H9 (cell line): Measurements from ENCODE around the gene CHCHD1. TPM values are rescaled to one million over a fixed set of nuclear protein-coding genes. Genes with fewer than 3 reads are reported as not detected.

Source experiments
- DNase-seq: peaks from one replicate; pipeline ENCODE4 v3.0.0-alpha.2; 2017
- H2AFZ ChIP-seq: one replicate; pipeline ENCODE4 v1.6.1; 2013; ENCODE audit warnings: mild to moderate bottlenecking, low read length, control low read depth, moderate library complexity
- H2AK5ac ChIP-seq: 2 replicates; pipeline ENCODE4 v1.6.1; 2013; ENCODE audit warnings: low read length, control low read depth, mixed read lengths; ENCODE audit not compliant: insufficient read length
- H2BK120ac ChIP-seq: one replicate; pipeline ENCODE4 v1.6.1; 2013; ENCODE audit warnings: low read depth, mild to moderate bottlenecking, low read length, control low read depth, inconsistent platforms; ENCODE audit not compliant: poor library complexity, severe bottlenecking
- H2BK12ac ChIP-seq: 2 replicates; pipeline ENCODE4 v1.6.1; 2013; ENCODE audit warnings: low read length, control low read depth, mixed read lengths, low read depth; ENCODE audit not compliant: insufficient read length
- H2BK15ac ChIP-seq: 2 replicates; pipeline ENCODE4 v1.6.1; 2013; ENCODE audit warnings: low read depth, low read length, control low read depth
- H2BK20ac ChIP-seq: one replicate; pipeline ENCODE4 v1.6.1; 2013; ENCODE audit warnings: low read depth, mild to moderate bottlenecking, low read length, control low read depth, inconsistent platforms; ENCODE audit not compliant: poor library complexity, severe bottlenecking
- H2BK5ac ChIP-seq: 2 replicates; pipeline ENCODE4 v1.6.1; 2013; ENCODE audit warnings: low read length, control low read depth, mixed read lengths; ENCODE audit not compliant: insufficient read length
- H3K14ac ChIP-seq: 2 replicates; pipeline ENCODE4 v1.6.1; 2013; ENCODE audit warnings: low read length, control low read depth; ENCODE audit not compliant: insufficient read depth
- H3K18ac ChIP-seq: 2 replicates; pipeline ENCODE4 v1.6.1; 2013; ENCODE audit warnings: low read depth, mild to moderate bottlenecking, mixed read lengths, low read length, control low read depth; ENCODE audit not compliant: insufficient read length
- H3K23ac ChIP-seq: 2 replicates; pipeline ENCODE4 v1.6.1; 2013; ENCODE audit warnings: low read length, control low read depth, mixed read lengths, low read depth; ENCODE audit not compliant: insufficient read length
- H3K23me2 ChIP-seq: 2 replicates; pipeline ENCODE4 v1.6.1; 2013; ENCODE audit warnings: low read depth, mild to moderate bottlenecking, mixed read lengths, low read length, control low read depth; ENCODE audit not compliant: insufficient read length, poor library complexity, severe bottlenecking
- H3K27ac ChIP-seq: 2 replicates; pipeline ENCODE4 v1.5.1; 2013; ENCODE audit warnings: low read length, control low read depth, mixed read lengths, low read depth; ENCODE audit not compliant: insufficient read length
- H3K27me3 ChIP-seq: 2 replicates; pipeline ENCODE4 v1.6.1; 2013; ENCODE audit warnings: low read length, control low read depth, inconsistent platforms; ENCODE audit not compliant: insufficient read depth
- H3K4ac ChIP-seq: 2 replicates; pipeline ENCODE4 v1.6.1; 2013; ENCODE audit warnings: low read depth, mild to moderate bottlenecking, control low read depth, inconsistent platforms, low read length, moderate library complexity
- H3K4me1 ChIP-seq: 2 replicates; pipeline ENCODE4 v1.6.1; 2013; ENCODE audit warnings: low read length, control low read depth, inconsistent platforms; ENCODE audit not compliant: insufficient read depth
- H3K4me2 ChIP-seq: 2 replicates; pipeline ENCODE4 v1.6.1; 2013; ENCODE audit warnings: low read length, control low read depth, mixed read lengths; ENCODE audit not compliant: insufficient read length, insufficient read depth
- H3K56ac ChIP-seq: 2 replicates; pipeline ENCODE4 v1.6.1; 2013; ENCODE audit warnings: low read depth, mild to moderate bottlenecking, mixed read lengths, low read length, control low read depth; ENCODE audit not compliant: insufficient read length
- H3K79me1 ChIP-seq: 2 replicates; pipeline ENCODE4 v1.6.1; 2013; ENCODE audit warnings: low read depth, mild to moderate bottlenecking, moderate library complexity, low read length, control low read depth, inconsistent platforms; ENCODE audit not compliant: insufficient read depth, poor library complexity, severe bottlenecking
- H3K79me2 ChIP-seq: 2 replicates; pipeline ENCODE4 v1.6.1; 2013; ENCODE audit warnings: low read length, control low read depth, inconsistent platforms; ENCODE audit not compliant: insufficient read depth
- H3K9ac ChIP-seq: 2 replicates; pipeline ENCODE4 v1.6.1; 2013; ENCODE audit warnings: low read length, control low read depth, mixed read lengths; ENCODE audit not compliant: insufficient read length; ENCODE audit errors: extremely low read depth
- H3K9me3 ChIP-seq: one replicate; pipeline ENCODE4 v1.6.1; 2013; ENCODE audit warnings: low read depth, low read length, inconsistent platforms; ENCODE audit not compliant: control insufficient read depth
- H3T11ph ChIP-seq: one replicate; pipeline ENCODE4 v1.6.1; 2013; ENCODE audit warnings: mild to moderate bottlenecking, low read length, control low read depth, inconsistent platforms
- H4K20me1 ChIP-seq: one replicate; pipeline ENCODE4 v1.6.1; 2013; ENCODE audit not compliant: control insufficient read depth, insufficient read length, insufficient read depth
- H4K5ac ChIP-seq: 2 replicates; pipeline ENCODE4 v1.6.1; 2013; ENCODE audit warnings: low read depth, mild to moderate bottlenecking, mixed read lengths, low read length, control low read depth; ENCODE audit not compliant: insufficient read length
- H4K8ac ChIP-seq: replicated peaks from 2 replicates; pipeline ENCODE4 v1.6.1; 2013; ENCODE audit warnings: low read length, control low read depth, mixed read lengths, low read depth; ENCODE audit not compliant: insufficient read length
- H4K91ac ChIP-seq: 2 replicates; pipeline ENCODE4 v1.6.1; 2013; ENCODE audit warnings: low read depth, mild to moderate bottlenecking, moderate library complexity, mixed read lengths, low read length, control low read depth; ENCODE audit not compliant: insufficient read length
- H3K27ac Mint-ChIP-seq, 3 experiments: 2 replicates in 2 of 3; 3 replicates in 1 of 3; pipeline ENCODE4 v1.8.0; 2020 to 2021; ENCODE audit warnings: mixed read lengths in 3 of 3, mild to moderate bottlenecking in 1 of 3, moderate library complexity in 1 of 3
- H3K27me3 Mint-ChIP-seq: 2 replicates; pipeline ENCODE4 v1.8.0; 2021; ENCODE audit warnings: low read depth, mild to moderate bottlenecking, moderate library complexity, mixed read lengths
- H3K36me3 Mint-ChIP-seq, 3 experiments: 2 replicates in 2 of 3; 3 replicates in 1 of 3; pipeline ENCODE4 v1.8.0; 2020 to 2021; ENCODE audit warnings: low read depth in 3 of 3, mixed read lengths in 3 of 3; ENCODE audit not compliant: insufficient read depth in 1 of 3
- H3K4me1 Mint-ChIP-seq, 2 experiments: 2 replicates each; pipeline ENCODE4 v1.8.0; 2020; ENCODE audit warnings: mixed read lengths in 2 of 2
- H3K4me3 Mint-ChIP-seq, 2 experiments: 2 replicates in 1 of 2; 3 replicates in 1 of 2; pipeline ENCODE4 v1.8.0; 2020 to 2021; ENCODE audit warnings: mild to moderate bottlenecking in 2 of 2, mixed read lengths in 2 of 2, moderate library complexity in 1 of 2
- H3K9me3 Mint-ChIP-seq, 2 experiments: 2 replicates in 1 of 2; 3 replicates in 1 of 2; pipeline ENCODE4 v1.8.0; 2020; ENCODE audit warnings: mild to moderate bottlenecking in 2 of 2, mixed read lengths in 2 of 2, moderate library complexity in 1 of 2
- CTCF ChIP-seq: fragments of 200-600 bp; sonication (generic); conservative IDR thresholded peaks from 3 replicates; pipeline ENCODE4 v1.8.0; 2021; ENCODE audit warnings: antibody characterized with exemption, mild to moderate bottlenecking
- WGBS: extraction: QIAGEN DNeasy Blood & Tissue Kit; methylation state at CpG from one replicate; pipeline ENCODE4 v1.1.7; 2013; ENCODE audit warnings: missing lambda C conversion rate, low lambda C conversion rate, mixed read lengths; ENCODE audit not compliant: insufficient read length; ENCODE audit errors: extremely low coverage; 5-methylcytosine and 5-hydroxymethylcytosine counted together
- total RNA-seq: library from RNA; stranded (reverse); gene quantifications from 2 replicates; pipeline ENCODE4 v1.2.1, GENCODE V29; 2021

Gene CHCHD1
- total RNA-seq, 1 experiment from 2014 or later: 45.9 TPM

GRCh38 chr10:73742454-73742734, 39.5 kb upstream of the CHCHD1 start:
- H3K23ac ChIP-seq: no peak overlapping the region
- no peak overlapping the region for H2BK5ac ChIP-seq
- H2BK15ac ChIP-seq: no peak overlapping the region
- no peak overlapping the region for H3K18ac ChIP-seq
- H3K36me3 Mint-ChIP-seq: peaks cover 0 to 17% (median 5%) of the 10 kb centered on the region in 3 experiments; a peak in 4 of 7 replicates
- H3K9ac ChIP-seq: no peak overlapping the region
- H3K79me1 ChIP-seq: no peaks in the 10 kb centered on the region
- H3K56ac ChIP-seq: no peak overlapping the region
- no peak for TF ChIP-seq CTCF
- no peaks in the 10 kb centered on the region for H3K9me3 Mint-ChIP-seq
- H4K8ac ChIP-seq: no peak overlapping the region
- no CpG with 5 or more reads among the region's 5 CpGs for WGBS
- H3K27me3 ChIP-seq: no peaks in the 10 kb centered on the region
- DNase-seq: no peak
- no peak overlapping the region for H3K14ac ChIP-seq
- H2AK5ac ChIP-seq: no peak overlapping the region
- H4K5ac ChIP-seq: no peak overlapping the region
- no peak overlapping the region for H3T11ph ChIP-seq
- H4K20me1 ChIP-seq: no peaks in the 10 kb centered on the region
- no peaks in the 10 kb centered on the region for H3K27me3 Mint-ChIP-seq
- H3K9me3 ChIP-seq: no peaks in the 10 kb centered on the region
- no peak overlapping the region for H2BK120ac ChIP-seq
- peaks cover 28 to 36% of the 10 kb centered on the region in 2 experiments for H3K4me1 Mint-ChIP-seq
- H4K91ac ChIP-seq: no peak overlapping the region
- H3K23me2 ChIP-seq: peaks cover 14% of the 10 kb centered on the region
- no peak overlapping the region for H2AFZ ChIP-seq
- peaks cover 3% of the 10 kb centered on the region; the same call in 1 of the 2 replicates for H3K4me1 ChIP-seq
- H2BK20ac ChIP-seq: no peak overlapping the region
- no peaks in the 10 kb centered on the region; the same call in 1 of the 2 replicates for H3K79me2 ChIP-seq
- no peak overlapping the region for H3K4me2 ChIP-seq
- no peak overlapping the region for H3K4ac ChIP-seq
- peak overlapping the region; percentile 67 to 98; a peak in 4 of 5 replicates for H3K4me3 Mint-ChIP-seq
- H2BK12ac ChIP-seq: no peak overlapping the region
- H3K27ac Mint-ChIP-seq: peak overlapping the region; percentile 100; a peak in 6 of 7 replicates
- H3K27ac ChIP-seq: no peak overlapping the region
